NOMO-1 treated with DMSO at 0.1 percent for 48 hours (cell line): Measurements from ENCODE around the gene KLHL40.

ENCODE experiments used
- DNase-seq: peaks from one replicate; lab custom pipeline; 2025; ENCODE audit not compliant: unreplicated experiment; lab: John Stamatoyannopoulos, UW

KLHL40 gene

GRCh38 chr3:42685363-42685881 is at the start of gene KLHL40:
TSS of gene KLHL40 (plus strand) at chr3:42685537. CDS start at chr3:42685619, 82 bp downstream.
- DNase-seq: no peak

GRCh38 chr3:42637001-42637400 is 48.3 kb upstream of the KLHL40 start:
- DNase-seq: no peak

GRCh38 chr3:42638339-42638842 is 46.9 kb upstream of the KLHL40 start:
- no peak for DNase-seq

GRCh38 chr3:42639192-42639591 is 46.1 kb upstream of the KLHL40 start:
- DNase-seq: no peak

GRCh38 chr3:42640129-42640528 is 45.2 kb upstream of the KLHL40 start:
- DNase-seq: no peak

GRCh38 chr3:42640771-42641370 is 44.5 kb upstream of the KLHL40 start:
- no peak for DNase-seq

- DNase-seq: no peak
Measured at GRCh38 chr3:42647821-42648459, 37.4 kb upstream of the KLHL40 start.

- no peak for DNase-seq
Measured at GRCh38 chr3:42649006-42649405, 36.3 kb upstream of the KLHL40 start.

- no peak for DNase-seq
Measured at GRCh38 chr3:42649783-42650182, 35.6 kb upstream of the KLHL40 start.

GRCh38 chr3:42651248-42652091 is 33.9 kb upstream of the KLHL40 start:
- no peak for DNase-seq

- DNase-seq: no peak
Measured at GRCh38 chr3:42652251-42652610, 33.1 kb upstream of the KLHL40 start.

GRCh38 chr3:42652611-42653302 is 32.6 kb upstream of the KLHL40 start:
- peak; percentile 78 for DNase-seq

- DNase-seq: no peak
Measured at GRCh38 chr3:42653303-42653559, 32.1 kb upstream of the KLHL40 start.

- peak; percentile 24 for DNase-seq
Measured at GRCh38 chr3:42653560-42654330, 31.6 kb upstream of the KLHL40 start, which contains the start of gene ZBTB47. TSS of gene ZBTB47 (plus strand) at chr3:42653697. CDS start at chr3:42658356, 4,659 bp downstream.

GRCh38 chr3:42654331-42655201 is 30.8 kb upstream of the KLHL40 start:
- no peak for DNase-seq

GRCh38 chr3:42655331-42655888 is 29.9 kb upstream of the KLHL40 start:
- no peak for DNase-seq

- no peak for DNase-seq
Measured at GRCh38 chr3:42655980-42656679, 29.2 kb upstream of the KLHL40 start.
